ENCODE results near the gene PCDHAC2.

PCDHAC2 gene

GRCh38 chr5:140966293-140967225, at the start of gene PCDHAC2:
Gene PCDHAC2, plus strand, starts transcription at chr5:140966476. Its CDS starts 291 bp downstream, at chr5:140966767.
- Histone ChIP-seq H3K27ac (ENCODE audit: poor library complexity, severe bottlenecking) (peak within 1 kb of the TSS; percentile 50), H3K4me3 (ENCODE audit: severe bottlenecking) (peak within 1 kb of the TSS; percentile 45), H3K4me1 (ENCODE audit: insufficient read depth, poor library complexity, severe bottlenecking) (peaks cover 30% of the 10 kb centered on the region), H3K36me3 (ENCODE audit: low read depth) (no peaks in the 10 kb centered on the region), H3K27me3 (ENCODE audit: insufficient read depth, poor library complexity, severe bottlenecking) (no peaks in the 10 kb centered on the region), H3K9me3 (ENCODE audit: severe bottlenecking) (no peaks in the 10 kb centered on the region)
- no peak for TF ChIP-seq CTCF (IDR thresholded peaks at IDR 0.05; ENCODE audit: poor library complexity, severe bottlenecking)
- DNase-seq (ENCODE audit: low spot score) (peak; percentile 80), ATAC-seq (ENCODE audit: low read depth) (peak; percentile 79)

GRCh38 chr5:140923601-140924000, 42.7 kb upstream of the PCDHAC2 start:
- Histone ChIP-seq H3K36me3 (ENCODE audit: low read depth) (no peaks in the 10 kb centered on the region), H3K4me3 (ENCODE audit: severe bottlenecking) (no peak overlapping the region), H3K27me3 (ENCODE audit: insufficient read depth, poor library complexity, severe bottlenecking) (peaks cover 6% of the 10 kb centered on the region), H3K9me3 (ENCODE audit: severe bottlenecking) (no peaks in the 10 kb centered on the region), H3K27ac (ENCODE audit: poor library complexity, severe bottlenecking) (no peak overlapping the region), H3K4me1 (ENCODE audit: insufficient read depth, poor library complexity, severe bottlenecking) (no peaks in the 10 kb centered on the region)
- TF ChIP-seq CTCF (IDR thresholded peaks at IDR 0.05; ENCODE audit: poor library complexity, severe bottlenecking), result no peak
- DNase-seq (ENCODE audit: low spot score) (no peak), ATAC-seq (ENCODE audit: low read depth) (no peak)

GRCh38 chr5:140925806-140926442, 40.4 kb upstream of the PCDHAC2 start, which contains the start of gene PCDHAC1:
Gene PCDHAC1, plus strand, starts transcription at chr5:140926299. Its CDS starts 594 bp downstream, at chr5:140926893.
- no peak for TF ChIP-seq CTCF (IDR thresholded peaks at IDR 0.05; ENCODE audit: poor library complexity, severe bottlenecking)
- no peaks in the 10 kb centered on the region for H3K4me1 ChIP-seq (ENCODE audit: insufficient read depth, poor library complexity, severe bottlenecking)
- no peak within 1 kb of the TSS for H3K27ac ChIP-seq (ENCODE audit: poor library complexity, severe bottlenecking)
- ATAC-seq (ENCODE audit: low read depth) (peak; percentile 78), DNase-seq (ENCODE audit: low spot score) (no peak)
- H3K36me3 ChIP-seq (ENCODE audit: low read depth), result no peaks in the 10 kb centered on the region
- H3K9me3 ChIP-seq (ENCODE audit: severe bottlenecking), result no peaks in the 10 kb centered on the region
- peak within 1 kb of the TSS; percentile 46 for H3K4me3 ChIP-seq (ENCODE audit: severe bottlenecking)
- peaks cover 6% of the 10 kb centered on the region for H3K27me3 ChIP-seq (ENCODE audit: insufficient read depth, poor library complexity, severe bottlenecking)

GRCh38 chr5:140926443-140927227, 39.6 kb upstream of the PCDHAC2 start:
- no peak overlapping the region for H3K27ac ChIP-seq (ENCODE audit: poor library complexity, severe bottlenecking)
- peak; percentile 89 for DNase-seq (ENCODE audit: low spot score)
- peak; percentile 99 for TF ChIP-seq CTCF (IDR thresholded peaks at IDR 0.05; ENCODE audit: poor library complexity, severe bottlenecking)

More at GRCh38 chr5:140926443-140927227, 39.6 kb upstream of the PCDHAC2 start:
- ATAC-seq (ENCODE audit: low read depth), result peak; percentile 85
- Histone ChIP-seq H3K4me1 (ENCODE audit: insufficient read depth, poor library complexity, severe bottlenecking) (no peaks in the 10 kb centered on the region), H3K4me3 (ENCODE audit: severe bottlenecking) (peak overlapping the region; percentile 46), H3K27me3 (ENCODE audit: insufficient read depth, poor library complexity, severe bottlenecking) (peaks cover 6% of the 10 kb centered on the region), H3K36me3 (ENCODE audit: low read depth) (no peaks in the 10 kb centered on the region), H3K9me3 (ENCODE audit: severe bottlenecking) (no peaks in the 10 kb centered on the region)
